OCI-LY7 (cell line): ENCODE data around the gene KIAA1328.

Experiments used
- CTCF ChIP-seq: fragments of 200-600 bp; sonication (generic); conservative IDR thresholded peaks from 2 replicates; pipeline ENCODE4 v1.5.1; 2014; ENCODE audit warnings: mild to moderate bottlenecking, antibody characterized with exemption, low read length, moderate library complexity, mixed read lengths
- EZH2phosphoT487 ChIP-seq: fragments of 200-600 bp; sonication (generic); IDR thresholded peaks from 2 replicates; pipeline ENCODE4 v1.6.1; 2018; ENCODE audit warnings: low read depth, borderline replicate concordance, mild to moderate bottlenecking, mixed run types, antibody characterized with exemption, low read length, moderate library complexity, mixed read lengths

- TF ChIP-seq CTCF, result no peak
- TF ChIP-seq EZH2phosphoT487, result no peak
Observed at GRCh38 chr18:36843199-36843598, 14.3 kb downstream of the KIAA1328 start.
